ENCODE results near the gene CCBE1. TPM values are rescaled to one million over a fixed set of nuclear protein-coding genes. Genes with fewer than 3 reads are reported as not detected.

Gene CCBE1
- total and polyA plus RNA-seq, 2 of the 4 experiments (the other 2 are of a cell fraction), result 64.8 to 148 TPM

DNA sequence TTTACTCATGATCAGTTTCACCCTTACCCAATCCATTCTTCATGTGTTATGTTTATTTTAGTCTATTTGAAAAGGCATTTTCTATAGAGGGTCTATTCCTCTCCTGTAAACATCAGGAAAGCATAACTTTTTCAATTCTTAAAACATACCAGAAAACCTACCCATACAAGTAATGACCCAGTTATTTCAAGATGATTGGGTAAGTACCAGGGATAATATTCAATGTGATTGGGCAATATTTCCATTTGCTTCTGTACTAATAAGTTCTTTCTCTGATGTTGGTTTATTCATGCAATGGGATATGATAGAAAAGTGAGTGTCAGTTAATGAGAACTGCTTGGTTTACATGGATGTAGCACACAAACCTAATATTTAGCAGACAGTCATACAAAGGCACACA, 87.6 kb downstream of the CCBE1 start:
- no peak overlapping the region for H2AK5ac ChIP-seq (ENCODE audit: low read depth, low read length)
- in situ Hi-C loops (cut with MboI; ENCODE audit: low sequenced_read_pairs), result no loop called here
- H3K4me2 ChIP-seq (ENCODE audit: low read depth, low read length), result no peak overlapping the region
- peaks cover 20 to 50% of the 10 kb centered on the region in 2 experiments for H3K79me1 ChIP-seq (ENCODE audit: low read depth in 1 of 2, low read length in 2 of 2)
- H3K36me3 ChIP-seq (ENCODE audit: control insufficient read depth, insufficient read depth, low read length), result no peaks in the 10 kb centered on the region
- no peak overlapping the region for H2AK9ac ChIP-seq (replicated peaks; ENCODE audit: low read depth, low read length, poor library complexity)
- no peak overlapping the region for H3K23ac ChIP-seq (ENCODE audit: low read depth, low read length)
- dilution Hi-C loops (cut with HindIII; ENCODE audit: low sequenced_read_pairs, unreplicated experiment), result no loop called here
- no peak overlapping the region for H3K14ac ChIP-seq (replicated peaks; ENCODE audit: low read depth, low read length)
- POLR2A ChIA-PET (ENCODE audit: unreplicated experiment), result no interaction called here
- peaks cover 22% of the 10 kb centered on the region for H3K4me1 ChIP-seq (ENCODE audit: control insufficient read depth, insufficient read depth, low read length)
- no peak overlapping the region for H3K56ac ChIP-seq (ENCODE audit: extremely low read depth, insufficient read depth, low read length)
- peak; percentile 60 for TF ChIP-seq CEBPB (IDR thresholded peaks at IDR 0.05; ENCODE audit: low read depth, low read length)
- TF ChIP-seq ELK1 (IDR thresholded peaks at IDR 0.05; ENCODE audit: borderline replicate concordance, low read depth, low read length), result no peak
- no peak overlapping the region for H2BK5ac ChIP-seq (ENCODE audit: low read depth, low read length, poor library complexity, severe bottlenecking)
- H3K4me3 ChIP-seq (ENCODE audit: insufficient read depth, low read depth, low read length), result no peak overlapping the region
- no peak overlapping the region for H4K8ac ChIP-seq (ENCODE audit: low read depth in 2 of 2, low read length in 2 of 2)
- no peak overlapping the region for H3K27ac ChIP-seq (ENCODE audit: insufficient read depth, low read length)
- CTCF ChIA-PET, result no interaction called here
- peaks cover 15% of the 10 kb centered on the region for H3K9me1 ChIP-seq (ENCODE audit: insufficient read depth, low read length)
- H4K91ac ChIP-seq (ENCODE audit: insufficient read depth, low read depth, low read length), result no peak overlapping the region
- H4K20me1 ChIP-seq (ENCODE audit: insufficient read depth, low read length), result peaks cover 18% of the 10 kb centered on the region; the same call in 1 of the 2 replicates
- no peak overlapping the region for H3K18ac ChIP-seq (ENCODE audit: low read depth, low read length)
- no peaks in the 10 kb centered on the region for H3K27me3 ChIP-seq (ENCODE audit: control insufficient read depth, insufficient read depth, low read length)
- H2BK120ac ChIP-seq (ENCODE audit: low read depth, low read length), result no peak overlapping the region
- no peak overlapping the region for H2BK15ac ChIP-seq (ENCODE audit: low read depth, low read length)
- H2AFZ ChIP-seq (replicated peaks; ENCODE audit: low read length, poor library complexity), result no peak overlapping the region
- no peak overlapping the region for H3K4ac ChIP-seq (ENCODE audit: low read depth, low read length)
- no TSS peak for BruUV-seq (replicated peaks)
- intact Hi-C loops (cut with micrococcal nuclease), result loop anchor here (5.0 to 10.0 kb wide), 2 partner anchors 125 to 152 kb away; no protein-coding TSS in a partner anchor
- ATAC-seq (ENCODE audit: low read depth) (no peak), DNase-seq (no peak)
- no peaks in the 10 kb centered on the region for H3K9me3 ChIP-seq (ENCODE audit: control insufficient read depth, insufficient read depth, low read length)
- no peak overlapping the region for H3K9ac ChIP-seq (ENCODE audit: low read depth, low read length)
- no peak overlapping the region for H4K5ac ChIP-seq (ENCODE audit: low read depth, low read length)
- no peak overlapping the region for H2BK20ac ChIP-seq (ENCODE audit: low read depth, low read length)

Measured in IMR-90 (cell line).